K562 (cell line): ENCODE measurements around the gene MARCHF7. TPM values are rescaled to one million over a fixed set of nuclear protein-coding genes. Genes with fewer than 3 reads are reported as not detected.

ENCODE experiments used
- ATAC-seq: fragments of 200-7000 bp; cut with Tn5 transposase; 3 replicates; pipeline ENCODE4 v1.9.1; 2020; ENCODE audit warnings: moderate library complexity
- BruUV-seq: library from RNA; stranded (reverse); fragments of 400-500 nt; replicated peaks from 2 replicates; lab custom pipeline; 2021; lab: Mats Ljungman, UMichigan
- CTCF ChIA-PET: fragments of 300-600 bp; formaldehyde crosslinking; extraction: SDS; loops from one replicate; lab custom pipeline; 2021; ENCODE audit warnings: low intra/inter-chr PET ratio; lab: Yijun Ruan, JAX
- POLR2A ChIA-PET: fragments of 300-600, 350-650 bp; sonication (Branson Sonifier 250); formaldehyde crosslinking; extraction: SDS; loops from one replicate; lab custom pipeline; 2021; ENCODE audit warnings: antibody characterized with exemption, inconsistent platforms; lab: Yijun Ruan, JAX
- DNase-seq, 4 experiments: peaks; one replicate each; pipeline versions ENCODE4 v3.0.0 to v3.0.0-alpha.2; 2011 to 2018; ENCODE audit warnings: low spot score in 3 of 4, mixed read lengths in 3 of 4; ENCODE audit errors: extremely low read depth in 1 of 4
- FAIRE-seq: peaks from 2 replicates; lab custom pipeline; 2011; peaks lifted over from hg19 to GRCh38; lab: Jason Lieb, UNC
- H2AFZ ChIP-seq: 2 replicates; pipeline ENCODE4 v1.6.0; 2011; ENCODE audit warnings: low read depth, low read length, control low read depth, inconsistent platforms
- H3K27ac ChIP-seq: fragments of 200-600 bp; 3 replicates; pipeline ENCODE4 v1.8.0; 2011; ENCODE audit warnings: low read depth, mild to moderate bottlenecking, control low read depth, inconsistent platforms, low read length, moderate library complexity, mixed read lengths; ENCODE audit errors: extremely low read depth
- H3K27me3 ChIP-seq, 2 experiments: fragments of 300-600 bp in 1 of 2; 2 replicates in 1 of 2; 3 replicates in 1 of 2; pipeline versions ENCODE4 v1.6.0 to v1.8.0; 2011; ENCODE audit warnings: inconsistent platforms in 2 of 2, low read length in 2 of 2, mild to moderate bottlenecking in 1 of 2, mixed read lengths in 1 of 2, moderate library complexity in 1 of 2; ENCODE audit not compliant: control insufficient read depth in 2 of 2, insufficient read depth in 2 of 2
- H3K36me3 ChIP-seq: fragments of 300-600 bp; 3 replicates; pipeline ENCODE4 v1.8.0; 2011; ENCODE audit warnings: mild to moderate bottlenecking, low read length, inconsistent platforms; ENCODE audit not compliant: control insufficient read depth, insufficient read depth
- H3K4me1 ChIP-seq, 2 experiments: fragments of 200-600 bp in 1 of 2; replicated peaks in 1 of 2; 2 replicates in 1 of 2; 3 replicates in 1 of 2; pipeline versions ENCODE4 v1.5.1 to v1.8.0; 2011; ENCODE audit warnings: inconsistent platforms in 2 of 2, low read length in 2 of 2, mild to moderate bottlenecking in 1 of 2, mixed read lengths in 1 of 2, moderate library complexity in 1 of 2; ENCODE audit not compliant: control insufficient read depth in 2 of 2, insufficient read depth in 2 of 2
- H3K4me2 ChIP-seq: 2 replicates; pipeline ENCODE4 v1.6.1; 2011; ENCODE audit warnings: low read length, control low read depth, inconsistent platforms, mixed read lengths; ENCODE audit not compliant: insufficient read depth
- H3K4me3 ChIP-seq: fragments of 200-600 bp; sonication (generic), shearing (Covaris generic); 2 replicates; pipeline ENCODE4 v1.5.1; 2016; ENCODE audit warnings: control low read depth, inconsistent platforms
- H3K79me2 ChIP-seq: fragments of 200-600 bp; 3 replicates; pipeline ENCODE4 v1.8.0; 2011; ENCODE audit warnings: low read length, inconsistent platforms; ENCODE audit not compliant: control insufficient read depth, insufficient read depth
- H3K9ac ChIP-seq, 2 experiments: 2 replicates each; pipeline versions ENCODE4 v1.6.0 to v1.6.1; 2011; ENCODE audit warnings: low read depth in 2 of 2, low read length in 2 of 2, control low read depth in 1 of 2, inconsistent platforms in 1 of 2, mild to moderate bottlenecking in 1 of 2, mixed read lengths in 1 of 2; ENCODE audit not compliant: insufficient read depth in 1 of 2
- H3K9me1 ChIP-seq: one replicate; pipeline ENCODE4 v1.6.0; 2011; ENCODE audit warnings: inconsistent platforms, mild to moderate bottlenecking, low read length, moderate library complexity; ENCODE audit not compliant: control insufficient read depth, insufficient read depth
- H3K9me3 ChIP-seq: replicated peaks from 2 replicates; pipeline ENCODE4 v1.5.1; 2011; ENCODE audit warnings: low read depth, low read length, inconsistent platforms; ENCODE audit not compliant: control insufficient read depth, insufficient read depth
- H4K20me1 ChIP-seq: replicated peaks from 2 replicates; pipeline ENCODE4 v1.6.1; 2011; ENCODE audit warnings: low read length, inconsistent platforms, mixed read lengths; ENCODE audit not compliant: control insufficient read depth, insufficient read depth
- ARID3A ChIP-seq: IDR thresholded peaks from 2 replicates; pipeline ENCODE4 v1.6.1; 2012; ENCODE audit warnings: low read depth, low read length, improper control_type of control experiment, borderline replicate concordance
- BHLHE40 ChIP-seq: IDR thresholded peaks from 2 replicates; pipeline ENCODE4 v1.6.1; 2011; ENCODE audit warnings: low read length, improper control_type of control experiment
- E2F3 ChIP-seq: fragments of 250-450 bp; sonication (Bioruptor Pico); IDR thresholded peaks from 2 replicates; pipeline ENCODE4 v1.4.0; 2020; ENCODE audit warnings: mild to moderate bottlenecking
- FOXM1 ChIP-seq, 2 experiments: fragments of 450-650 bp in 1 of 2; sonication (generic) in 1 of 2; formaldehyde crosslinking in 1 of 2; IDR thresholded peaks; 2 replicates each; pipeline versions ENCODE4 v1.6.1 to v1.9.0; 2017 to 2022; ENCODE audit warnings: low read depth in 2 of 2, mild to moderate bottlenecking in 2 of 2, missing genetic modification reagents in 1 of 2, moderate library complexity in 1 of 2
- LCOR ChIP-seq: sonication (generic); formaldehyde crosslinking; IDR thresholded peaks from 2 replicates; pipeline ENCODE4 v1.8.0; 2022; ENCODE audit warnings: mild to moderate bottlenecking, missing genetic modification reagents
- ZNF197 ChIP-seq: fragments of 200-800 bp; sonication (Bioruptor generic); IDR thresholded peaks from 2 replicates; pipeline ENCODE4 v1.6.1; 2016; ENCODE audit warnings: low read depth, missing genetic modification characterization, missing compliant biosample characterization
- WGBS: fragments of 100-300 bp; shearing (Covaris generic); methylation state at CpG from one replicate; pipeline ENCODE4 v1.1.6; 2016; ENCODE audit warnings: low coverage, mixed read lengths; ENCODE audit not compliant: insufficient coverage; ENCODE audit errors: missing lambda C conversion rate; 5-methylcytosine and 5-hydroxymethylcytosine counted together
- in situ Hi-C: fragments of 300-500 bp; cut with MboI; formaldehyde crosslinking; loops from 4 replicates; pipeline ENCODE4 v1.15.0; 2018; ENCODE audit warnings: inconsistent platforms, mixed read lengths
- intact Hi-C: fragments of 100-400 bp; cut with micrococcal nuclease; formaldehyde crosslinking; loops from 2 replicates; pipeline ENCODE4 v1.14.2; 2022
- polyA plus RNA-seq, 8 experiments: library from polyadenylated mRNA; depleted of rRNA in 4 of 8; stranded (reverse) in 5 of 8; unstranded in 3 of 8; fragments of >200 nt; fragmentation: Nextera tagmentation in 2 of 8; fragmentation: Illumina TruSeq in 1 of 8; extraction: Ambion mirVana in 2 of 8; extraction: Trizol in 1 of 8; gene quantifications; 2 replicates each; pipeline versions ENCODE4 v1.2.1 to v1.2.3, GENCODE V29; 2011 to 2014; ENCODE audit warnings: inconsistent platforms in 1 of 8, missing spikeins in 1 of 8
- total RNA-seq, 7 experiments: library from RNA; depleted of rRNA in 6 of 7; stranded (reverse); fragments of >200 nt in 6 of 7; fragmentation: Illumina TruSeq in 2 of 7; extraction: Trizol in 2 of 7; gene quantifications; 2 replicates each; pipeline versions ENCODE4 v1.2.1 to v1.2.3, GENCODE V29; 2011 to 2021; ENCODE audit warnings: low replicate concordance in 1 of 7

Gene MARCHF7
- total and polyA plus RNA-seq, 9 of the 15 experiments (the other 6 are each of a cell fraction or from before 2014, with no cell fraction given), result 58.2 to 137 (median 86.7) TPM

GRCh38 chr2:159706385-159706980, 5.8 kb upstream of the MARCHF7 start (continued):
- no peak for TF ChIP-seq FOXM1 (IDR thresholded peaks at IDR 0.05; ENCODE audit: low read depth)
- TF ChIP-seq FOXM1 (CRISPR knock-in tag; IDR thresholded peaks at IDR 0.05; ENCODE audit: low read depth), result no peak
- no peak for TF ChIP-seq BHLHE40
- TF ChIP-seq ARID3A, result no peak
- TF ChIP-seq LCOR (CRISPR knock-in tag), result no peak

- BruUV-seq, result no TSS peak
- in situ Hi-C loops, result no loop called here
- TF ChIP-seq E2F3 (CRISPR knock-in tag), result no peak
- no peak for TF ChIP-seq ZNF197 (CRISPR knock-in tag)
- TF ChIP-seq, all 486 proteins: peak for 0
- ChIA-PET POLR2A (interaction anchor here (0.8 to 1.2 kb wide), 3 partner anchors 12 to 16 kb away, joined by 3 read pairs; no protein-coding TSS in a partner anchor), CTCF (no interaction called here)
- 93% methylated on average over 5 of the region's 5 CpGs for WGBS
- Histone ChIP-seq H3K4me3 (no peak overlapping the region), H3K27ac (no peak overlapping the region), H4K20me1 (peaks cover 8% of the 10 kb centered on the region; the same call in 1 of the 2 replicates), H2AFZ (no peak overlapping the region), H3K9me3 (no peaks in the 10 kb centered on the region), H3K4me2 (no peak overlapping the region), H3K79me2 (peaks cover 26% of the 10 kb centered on the region), H3K36me3 (no peaks in the 10 kb centered on the region), H3K9me1 (no peaks in the 10 kb centered on the region), H3K4me1 (peaks cover 6 to 7% of the 10 kb centered on the region in 2 experiments; a peak in 4 of 5 replicates), H3K27me3 (no peaks in the 10 kb centered on the region; a peak in 1 of 5 replicates), H3K9ac (no peak overlapping the region)
- no peak for ATAC-seq
- intact Hi-C loops, result no loop called here
- no peak for FAIRE-seq
- DNase-seq, result no peak
Measured at GRCh38 chr2:159708066-159708760, 4.1 kb upstream of the MARCHF7 start.
